ENCODE measurements around the gene SLC35F3.

DNA sequence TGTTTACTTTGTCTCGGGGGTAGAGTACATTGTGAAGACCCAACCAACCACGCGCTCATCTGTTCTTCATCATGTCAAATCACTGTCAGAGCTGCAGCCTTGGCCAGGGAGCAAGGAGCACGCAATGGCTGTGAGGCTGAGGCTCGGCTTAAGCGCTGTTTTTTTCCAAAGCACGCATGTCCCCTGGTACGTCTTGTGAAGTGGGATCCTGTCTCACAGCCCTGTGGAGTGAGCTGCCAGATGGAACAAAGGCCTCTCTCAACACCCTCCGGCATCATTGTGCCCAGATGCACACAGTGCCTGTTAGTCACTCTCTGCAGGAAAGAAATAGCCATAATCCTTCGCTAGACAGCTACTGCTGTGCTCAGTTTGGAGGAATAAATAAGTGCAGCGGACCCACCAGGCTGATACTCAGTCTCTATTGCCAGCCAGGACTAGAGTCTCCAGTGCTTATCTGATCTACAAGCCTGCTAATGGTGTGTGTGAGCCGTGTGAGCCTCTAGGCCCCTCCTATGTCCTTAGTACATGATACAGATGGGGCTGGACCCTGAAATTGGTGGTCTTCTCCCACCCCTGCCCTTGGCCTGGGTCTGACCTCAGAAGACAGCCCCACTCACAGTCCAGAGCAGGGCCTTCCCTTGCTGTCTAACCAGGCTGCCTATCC is 377.5 kb downstream of the SLC35F3 start:
- TF ChIP-seq, protein P1, sequence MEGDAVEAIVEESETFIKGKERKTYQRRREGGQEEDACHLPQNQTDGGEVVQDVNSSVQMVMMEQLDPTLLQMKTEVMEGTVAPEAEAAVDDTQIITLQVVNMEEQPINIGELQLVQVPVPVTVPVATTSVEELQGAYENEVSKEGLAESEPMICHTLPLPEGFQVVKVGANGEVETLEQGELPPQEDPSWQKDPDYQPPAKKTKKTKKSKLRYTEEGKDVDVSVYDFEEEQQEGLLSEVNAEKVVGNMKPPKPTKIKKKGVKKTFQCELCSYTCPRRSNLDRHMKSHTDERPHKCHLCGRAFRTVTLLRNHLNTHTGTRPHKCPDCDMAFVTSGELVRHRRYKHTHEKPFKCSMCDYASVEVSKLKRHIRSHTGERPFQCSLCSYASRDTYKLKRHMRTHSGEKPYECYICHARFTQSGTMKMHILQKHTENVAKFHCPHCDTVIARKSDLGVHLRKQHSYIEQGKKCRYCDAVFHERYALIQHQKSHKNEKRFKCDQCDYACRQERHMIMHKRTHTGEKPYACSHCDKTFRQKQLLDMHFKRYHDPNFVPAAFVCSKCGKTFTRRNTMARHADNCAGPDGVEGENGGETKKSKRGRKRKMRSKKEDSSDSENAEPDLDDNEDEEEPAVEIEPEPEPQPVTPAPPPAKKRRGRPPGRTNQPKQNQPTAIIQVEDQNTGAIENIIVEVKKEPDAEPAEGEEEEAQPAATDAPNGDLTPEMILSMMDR (IDR thresholded peaks at IDR 0.05), result no peak
- TF ChIP-seq, protein P2, sequence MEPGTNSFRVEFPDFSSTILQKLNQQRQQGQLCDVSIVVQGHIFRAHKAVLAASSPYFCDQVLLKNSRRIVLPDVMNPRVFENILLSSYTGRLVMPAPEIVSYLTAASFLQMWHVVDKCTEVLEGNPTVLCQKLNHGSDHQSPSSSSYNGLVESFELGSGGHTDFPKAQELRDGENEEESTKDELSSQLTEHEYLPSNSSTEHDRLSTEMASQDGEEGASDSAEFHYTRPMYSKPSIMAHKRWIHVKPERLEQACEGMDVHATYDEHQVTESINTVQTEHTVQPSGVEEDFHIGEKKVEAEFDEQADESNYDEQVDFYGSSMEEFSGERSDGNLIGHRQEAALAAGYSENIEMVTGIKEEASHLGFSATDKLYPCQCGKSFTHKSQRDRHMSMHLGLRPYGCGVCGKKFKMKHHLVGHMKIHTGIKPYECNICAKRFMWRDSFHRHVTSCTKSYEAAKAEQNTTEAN (CRISPR knock-in tag; IDR thresholded peaks at IDR 0.05), result no peak
- TF ChIP-seq CBFB (CRISPR knock-in tag; IDR thresholded peaks at IDR 0.05; ENCODE audit: low read depth), result no peak
- no peak for TF ChIP-seq TEAD1 (CRISPR knock-in tag; IDR thresholded peaks at IDR 0.05)
